ENCODE results near the gene OTOP1. TPM values are rescaled to one million over a fixed set of nuclear protein-coding genes. Genes with fewer than 3 reads are reported as not detected.
"Not testable (repeated sequence)": the region's sequence is repeated elsewhere in the genome, so short reads cannot be mapped to it uniquely, and the experiment has no call there.

OTOP1 gene
- total and polyA plus RNA-seq, 7 donors = not detected

DNA sequence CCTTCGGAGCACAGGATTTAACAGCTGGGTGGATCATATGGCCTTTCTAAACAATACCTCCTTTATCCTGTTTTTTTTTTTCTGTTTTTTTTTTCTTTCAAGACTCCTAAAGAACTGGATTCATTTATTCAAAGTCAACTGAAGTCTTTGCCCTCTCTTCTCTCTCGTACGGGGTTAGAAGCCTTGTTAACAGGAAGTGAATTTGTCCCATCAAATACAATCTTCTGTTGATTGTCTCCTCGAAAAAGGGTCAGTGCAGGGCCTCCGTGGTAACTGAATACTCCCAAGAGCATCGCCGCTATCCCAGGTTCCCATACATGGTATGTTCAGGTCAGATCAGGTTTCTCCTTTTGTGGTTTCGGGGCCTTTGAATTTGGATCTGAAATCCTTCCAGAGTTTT is 23.1 kb upstream of the OTOP1 start:
- peaks cover 0 to 26% (median 24%) of the 10 kb centered on the region in 4 donors for H3K4me1 ChIP-seq
- intact Hi-C loops (cut with DNase I) = loop anchor here (2.0 to 5.0 kb wide), 4 partner anchors 42 to 293 kb away; partner anchors contain the start of genes LYAR, STX18 and ZBTB49
- TF ChIP-seq POLR2AphosphoS5 (IDR thresholded peaks at IDR 0.05) = no peak
- TF ChIP-seq POLR2A (IDR thresholded peaks at IDR 0.05) = no peak
- TF ChIP-seq EP300 (IDR thresholded peaks at IDR 0.05) = no peak
- TF ChIP-seq, protein P1, sequence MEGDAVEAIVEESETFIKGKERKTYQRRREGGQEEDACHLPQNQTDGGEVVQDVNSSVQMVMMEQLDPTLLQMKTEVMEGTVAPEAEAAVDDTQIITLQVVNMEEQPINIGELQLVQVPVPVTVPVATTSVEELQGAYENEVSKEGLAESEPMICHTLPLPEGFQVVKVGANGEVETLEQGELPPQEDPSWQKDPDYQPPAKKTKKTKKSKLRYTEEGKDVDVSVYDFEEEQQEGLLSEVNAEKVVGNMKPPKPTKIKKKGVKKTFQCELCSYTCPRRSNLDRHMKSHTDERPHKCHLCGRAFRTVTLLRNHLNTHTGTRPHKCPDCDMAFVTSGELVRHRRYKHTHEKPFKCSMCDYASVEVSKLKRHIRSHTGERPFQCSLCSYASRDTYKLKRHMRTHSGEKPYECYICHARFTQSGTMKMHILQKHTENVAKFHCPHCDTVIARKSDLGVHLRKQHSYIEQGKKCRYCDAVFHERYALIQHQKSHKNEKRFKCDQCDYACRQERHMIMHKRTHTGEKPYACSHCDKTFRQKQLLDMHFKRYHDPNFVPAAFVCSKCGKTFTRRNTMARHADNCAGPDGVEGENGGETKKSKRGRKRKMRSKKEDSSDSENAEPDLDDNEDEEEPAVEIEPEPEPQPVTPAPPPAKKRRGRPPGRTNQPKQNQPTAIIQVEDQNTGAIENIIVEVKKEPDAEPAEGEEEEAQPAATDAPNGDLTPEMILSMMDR (IDR thresholded peaks at IDR 0.05) = no peak
- no peak overlapping the region for H3K4me3 ChIP-seq
- no peak for DNase-seq
- no peak overlapping the region for H3K27ac ChIP-seq
- WGBS, 2 donors = 73 to 87% methylated on average over 8 of the region's 8 CpGs
- H3K36me3 ChIP-seq = peaks cover 3 to 13% (median 7%) of the 10 kb centered on the region in 4 donors
- no peaks in the 10 kb centered on the region for H3K27me3 ChIP-seq
- H3K9me3 ChIP-seq = no peaks in the 10 kb centered on the region

GRCh38 chr4:4249342-4249741 is 22.6 kb upstream of the OTOP1 start:
- Histone ChIP-seq H3K36me3 (peaks cover 8 to 18% (median 10%) of the 10 kb centered on the region in 4 donors), H3K4me1 (peaks cover 0 to 26% (median 24%) of the 10 kb centered on the region in 4 donors), H3K27ac (peak overlapping the region in 3 of 4 donors; percentile 90 to 92 (median 92))
- not testable (repeated sequence) for H3K27me3 ChIP-seq, H3K4me3 ChIP-seq, H3K9me3 ChIP-seq, DNase-seq
- intact Hi-C loops (cut with DNase I) = loop anchor here (2.0 to 5.0 kb wide), 3 partner anchors 43 to 293 kb away; partner anchors contain the start of genes LYAR, STX18 and ZBTB49
- 94 to 96% methylated on average over 15 of the region's 15 CpGs for WGBS, 2 donors

- Histone ChIP-seq H3K27ac (peak overlapping the region; percentile 90 to 92 (median 92)), H3K9me3 (no peaks in the 10 kb centered on the region), H3K4me1 (peaks cover 0 to 26% (median 24%) of the 10 kb centered on the region in 4 donors), H3K27me3 (no peaks in the 10 kb centered on the region), H3K4me3 (peak overlapping the region; percentile 58 to 86 (median 73)), H3K36me3 (peaks cover 8 to 23% (median 15%) of the 10 kb centered on the region in 4 donors)
- 8 to 25% methylated on average over 10 of the region's 10 CpGs for WGBS, 2 donors
- TF ChIP-seq POLR2A (IDR thresholded peaks at IDR 0.05) = no peak
- TF ChIP-seq EP300 (IDR thresholded peaks at IDR 0.05) = no peak
- TF ChIP-seq, protein P1 (IDR thresholded peaks at IDR 0.05) = no peak
- TF ChIP-seq POLR2AphosphoS5 (IDR thresholded peaks at IDR 0.05) = no peak
- intact Hi-C loops (cut with DNase I) = loop anchor here (2.0 to 5.0 kb wide), 3 partner anchors 43 to 294 kb away; partner anchors contain the start of genes LYAR, STX18 and ZBTB49
- no peak for DNase-seq
Observed at GRCh38 chr4:4248885-4249203, 22.1 kb upstream of the OTOP1 start.

- H3K27me3 ChIP-seq = no peaks in the 10 kb centered on the region
- WGBS, 2 donors = 0 to 2% methylated on average over 62 of the region's 62 CpGs
- peak; percentile 96 for DNase-seq
- TF ChIP-seq, protein P1 (IDR thresholded peaks at IDR 0.05) = peak in 2 of 4 experiments; percentile 29 to 33
- TF ChIP-seq POLR2A (IDR thresholded peaks at IDR 0.05) = peak; percentile 71
- peak; percentile 82 to 94 (median 88) for TF ChIP-seq POLR2AphosphoS5 (IDR thresholded peaks at IDR 0.05)
- peak in 1 of 4 donors; percentile 29 for TF ChIP-seq EP300 (IDR thresholded peaks at IDR 0.05)
- H3K4me1 ChIP-seq = peaks cover 0 to 26% (median 24%) of the 10 kb centered on the region in 4 donors
- intact Hi-C loops (cut with DNase I) = loop anchor here (2.0 to 5.0 kb wide), 3 partner anchors 44 to 295 kb away; partner anchors contain the start of genes LYAR, STX18 and ZBTB49
- H3K36me3 ChIP-seq = peaks cover 8 to 29% (median 20%) of the 10 kb centered on the region in 4 donors
- peak within 1 kb of the TSS; percentile 90 to 92 (median 92) for H3K27ac ChIP-seq
- H3K4me3 ChIP-seq = peak within 1 kb of the TSS; percentile 58 to 86 (median 73)
- H3K9me3 ChIP-seq = no peaks in the 10 kb centered on the region
Observed at GRCh38 chr4:4248029-4248884, 21.5 kb upstream of the OTOP1 start, which contains the start of gene TMEM128. TMEM128 (minus strand) TSS chr4:4248223; CDS start chr4:4248202, 21 bp downstream.

DNA sequence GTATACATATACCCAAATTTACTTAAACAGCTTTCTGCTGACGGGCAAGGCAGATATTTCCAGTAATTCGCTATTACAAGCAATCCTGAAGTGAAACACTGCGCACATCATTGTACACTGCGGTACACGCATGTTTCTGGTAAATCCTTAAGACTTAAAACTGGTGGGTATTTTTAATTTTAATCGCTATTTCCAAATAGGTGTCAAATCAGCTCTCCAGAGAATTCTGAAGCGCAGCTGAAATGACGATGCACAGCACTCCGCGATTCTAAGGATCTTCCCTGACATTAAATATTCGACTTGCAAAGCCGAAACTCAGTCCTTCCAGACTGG is 20.9 kb upstream of the OTOP1 start:
- 1% methylated on average over 12 of the region's 12 CpGs for WGBS, 2 donors
- H3K9me3 ChIP-seq = no peaks in the 10 kb centered on the region
- intact Hi-C loops (cut with DNase I) = loop anchor here (2.0 to 5.0 kb wide), 3 partner anchors 45 to 295 kb away; partner anchors contain the start of genes LYAR, STX18 and ZBTB49

More for the DNA sequence above, 20.9 kb upstream of the OTOP1 start:
- Histone ChIP-seq H3K4me1 (peaks cover 0 to 26% (median 24%) of the 10 kb centered on the region in 4 donors), H3K36me3 (peaks cover 8 to 34% (median 20%) of the 10 kb centered on the region in 4 donors), H3K27me3 (no peaks in the 10 kb centered on the region), H3K4me3 (peak overlapping the region; percentile 58 to 86 (median 73)), H3K27ac (peak overlapping the region; percentile 90 to 92 (median 92))
- DNase-seq = no peak
- no peak for TF ChIP-seq POLR2A (IDR thresholded peaks at IDR 0.05)
- TF ChIP-seq, protein P1 (IDR thresholded peaks at IDR 0.05) = no peak
- no peak for TF ChIP-seq POLR2AphosphoS5 (IDR thresholded peaks at IDR 0.05)
- no peak for TF ChIP-seq EP300 (IDR thresholded peaks at IDR 0.05)

Data from sigmoid colon (tissue), 7 donors.